WERI-Rb-1 (cell line): ENCODE results near the gene TBC1D17.

ENCODE experiments used
- DNase-seq: peaks from one replicate; pipeline ENCODE4 v3.0.0-alpha.2; 2020
- H3K27ac ChIP-seq: fragments of 250-450 bp; sonication (Bioruptor Pico); 2 replicates; pipeline ENCODE4 v1.5.1; 2020; ENCODE audit warnings: mild to moderate bottlenecking, moderate library complexity
- H3K27me3 ChIP-seq: fragments of 250-450 bp; sonication (Bioruptor Pico); 2 replicates; pipeline ENCODE4 v1.5.1; 2021; ENCODE audit warnings: mild to moderate bottlenecking, low read depth, moderate library complexity; ENCODE audit not compliant: insufficient read depth, severe bottlenecking
- H3K36me3 ChIP-seq: fragments of 250-450 bp; sonication (Bioruptor Pico); 2 replicates; pipeline ENCODE4 v1.5.1; 2020; ENCODE audit warnings: mild to moderate bottlenecking, moderate library complexity
- H3K4me3 ChIP-seq: 2 replicates; pipeline ENCODE4 v1.5.1; 2011; ENCODE audit warnings: low read depth, mild to moderate bottlenecking, control low read depth, low read length
- H3K9me3 ChIP-seq: fragments of 250-450 bp; sonication (Bioruptor Pico); 2 replicates; pipeline ENCODE4 v1.5.1; 2021; ENCODE audit warnings: mild to moderate bottlenecking, moderate library complexity; ENCODE audit not compliant: severe bottlenecking
- CTCF ChIP-seq: IDR thresholded peaks from 2 replicates; pipeline ENCODE4 v1.5.1; 2011; ENCODE audit warnings: low read depth, mild to moderate bottlenecking, control low read depth, inconsistent platforms, low read length

The TBC1D17 gene

GRCh38 chr19:49912965-49913685, 35.6 kb downstream of the TBC1D17 start:
- DNase-seq, result no peak
- peak; percentile 29; the same call in 1 of the 2 replicates for TF ChIP-seq CTCF

GRCh38 chr19:49913720-49914119, 36.2 kb downstream of the TBC1D17 start:
- H3K36me3 ChIP-seq, result peaks cover 89% of the 10 kb centered on the region
- H3K9me3 ChIP-seq, result no peaks in the 10 kb centered on the region
- no peak for TF ChIP-seq CTCF
- DNase-seq, result no peak
- no peak overlapping the region for H3K27ac ChIP-seq
- H3K27me3 ChIP-seq, result no peaks in the 10 kb centered on the region
- no peak overlapping the region for H3K4me3 ChIP-seq

More at GRCh38 chr19:49912965-49913685, 35.6 kb downstream of the TBC1D17 start:
- no peak overlapping the region for H3K4me3 ChIP-seq
- H3K9me3 ChIP-seq, result no peaks in the 10 kb centered on the region
- H3K27ac ChIP-seq, result no peak overlapping the region
- no peaks in the 10 kb centered on the region for H3K27me3 ChIP-seq
- peaks cover 90% of the 10 kb centered on the region for H3K36me3 ChIP-seq

GRCh38 chr19:49915271-49915670, 37.8 kb downstream of the TBC1D17 start:
- DNase-seq, result no peak
- no peak for TF ChIP-seq CTCF
- H3K9me3 ChIP-seq, result no peaks in the 10 kb centered on the region
- peaks cover 88% of the 10 kb centered on the region for H3K36me3 ChIP-seq
- no peaks in the 10 kb centered on the region for H3K27me3 ChIP-seq
- no peak overlapping the region for H3K4me3 ChIP-seq
- H3K27ac ChIP-seq, result no peak overlapping the region

GRCh38 chr19:49916839-49917733, 39.6 kb downstream of the TBC1D17 start:
- DNase-seq, result no peak
- peak; percentile 30; the same call in 1 of the 2 replicates for TF ChIP-seq CTCF
- no peak overlapping the region for H3K4me3 ChIP-seq
- H3K9me3 ChIP-seq, result no peaks in the 10 kb centered on the region
- H3K27me3 ChIP-seq, result no peaks in the 10 kb centered on the region
- no peak overlapping the region for H3K27ac ChIP-seq
- H3K36me3 ChIP-seq, result peaks cover 92% of the 10 kb centered on the region

- Histone ChIP-seq H3K27me3 (no peaks in the 10 kb centered on the region), H3K27ac (no peak overlapping the region), H3K36me3 (peaks cover 93% of the 10 kb centered on the region), H3K4me3 (no peak overlapping the region), H3K9me3 (no peaks in the 10 kb centered on the region)
- DNase-seq, result no peak
- TF ChIP-seq CTCF, result no peak
Observed at GRCh38 chr19:49918089-49918488, 40.6 kb downstream of the TBC1D17 start.
